ENCODE measurements around the gene ETV7. TPM values are rescaled to one million over a fixed set of nuclear protein-coding genes. Genes with fewer than 3 reads are reported as not detected.
A peak's percentile ranks its signal among the peaks of the same experiment; 100 is the strongest.

Gene ETV7
- polyA plus RNA-seq, 1 of the 3 experiments (the other 2 are of a cell fraction), result 0.39 TPM

GRCh38 chr6:36345681-36346466 is 41.6 kb downstream of the ETV7 start:
- H3K79me2 ChIP-seq (ENCODE audit: insufficient read depth), result no peaks in the 10 kb centered on the region
- H4K20me1 ChIP-seq (ENCODE audit: insufficient read depth), result no peaks in the 10 kb centered on the region
- 90% methylated on average over 11 of the region's 13 CpGs for WGBS (ENCODE audit: low lambda C conversion rate)
- no peak overlapping the region for H3K9ac ChIP-seq
- peaks cover 6% of the 10 kb centered on the region in 2 experiments; a peak in 2 of 4 replicates for H3K4me1 ChIP-seq (ENCODE audit: control insufficient read depth in 1 of 2, insufficient read depth in 2 of 2, low read depth in 1 of 2, low read length in 1 of 2)
- no peaks in the 10 kb centered on the region for H3K9me2 ChIP-seq
- ChIA-PET POLR2A (no interaction called here), CTCF (interaction anchor here (0.7 to 9.3 kb wide), 6 partner anchors 10 to 43 kb away, joined by 4 to 69 read pairs (median 6); no protein-coding TSS in a partner anchor)
- H3K27me3 ChIP-seq (ENCODE audit: insufficient read depth), result no peaks in the 10 kb centered on the region
- no peaks in the 10 kb centered on the region for H3K9me3 ChIP-seq
- no peak for DNase-seq
- no peaks in the 10 kb centered on the region for H3F3A ChIP-seq (replicated peaks; ENCODE audit: insufficient read depth)
- H3K36me3 ChIP-seq (replicated peaks in 1 of 2; ENCODE audit: control insufficient read depth in 1 of 2, insufficient read depth in 2 of 2, low read length in 1 of 2), result no peaks in the 10 kb centered on the region
- TF ChIP-seq ELF1 (IDR thresholded peaks at IDR 0.05), result no peak
- TF ChIP-seq YY1 (IDR thresholded peaks at IDR 0.05; ENCODE audit: low read depth), result no peak
- no peak for TF ChIP-seq EZH2phosphoT487 (IDR thresholded peaks at IDR 0.05; ENCODE audit: borderline replicate concordance, low read depth)
- TF ChIP-seq GATA2 (CRISPR knock-in tag; IDR thresholded peaks at IDR 0.05), result no peak
- TF ChIP-seq SMC3 (IDR thresholded peaks at IDR 0.05; ENCODE audit: low read depth, low read length), result no peak
- no peak for TF ChIP-seq RXRA (IDR thresholded peaks at IDR 0.05; ENCODE audit: borderline replicate concordance, low read depth)
- no peak for TF ChIP-seq PBX3 (IDR thresholded peaks at IDR 0.05)
- TF ChIP-seq FOSL2 (IDR thresholded peaks at IDR 0.05; ENCODE audit: borderline replicate concordance, low read depth), result no peak
- TF ChIP-seq RFX5 (IDR thresholded peaks at IDR 0.05; ENCODE audit: low read length), result no peak
- no peak for TF ChIP-seq RAD21 (IDR thresholded peaks at IDR 0.05; ENCODE audit: low read length)
- no peak for TF ChIP-seq MAX (IDR thresholded peaks at IDR 0.05; ENCODE audit: low read depth)
- TF ChIP-seq USF2 (IDR thresholded peaks at IDR 0.05; ENCODE audit: borderline replicate concordance, low read depth, low read length), result no peak
- TF ChIP-seq FOXJ3 (CRISPR knock-in tag; IDR thresholded peaks at IDR 0.05), result no peak
- TF ChIP-seq SIN3A (IDR thresholded peaks at IDR 0.05; ENCODE audit: borderline replicate concordance, low read depth, low read length), result no peak
- no peak for TF ChIP-seq CHD2 (IDR thresholded peaks at IDR 0.05; ENCODE audit: low read length, partially characterized antibody)
- no peak for TF ChIP-seq USF1 (IDR thresholded peaks at IDR 0.05; ENCODE audit: borderline replicate concordance, low read depth)
- TF ChIP-seq REST (IDR thresholded peaks at IDR 0.05; ENCODE audit: low read depth, low read length), result no peak
- H3K4me3 ChIP-seq (ENCODE audit: low read depth in 2 of 2, low read length in 1 of 2), result no peak overlapping the region
- H3K27ac ChIP-seq (ENCODE audit: low read depth in 2 of 2, low read length in 1 of 2), result no peak overlapping the region
- H3K4me2 ChIP-seq, result no peak overlapping the region
- 0 out of 2 replicates have a peak overlapping the region, but pooled peaks have one; percentile 22 for H2AFZ ChIP-seq (ENCODE audit: low read depth)
